Liver (tissue), 3 donors: ENCODE data around the gene EEFSEC.

ENCODE experiments used
- CTCF ChIP-seq: fragments of 150-350 bp; IDR thresholded peaks from 2 replicates; pipeline ENCODE4 v1.5.1; 2017; ENCODE audit warnings: improper control_type of control experiment, low read depth, low read length; ENCODE audit not compliant: missing input control
- EGR1 ChIP-seq, 2 donors: IDR thresholded peaks; 2 replicates each; pipeline ENCODE4 v1.6.1; 2016 to 2018; ENCODE audit warnings: antibody characterized with exemption in 2 of 2, low read depth in 2 of 2
- GABPA ChIP-seq, 2 donors: IDR thresholded peaks in 1 of 2; conservative IDR thresholded peaks in 1 of 2; 2 replicates each; pipeline ENCODE4 v1.6.1; 2016; ENCODE audit warnings: antibody characterized with exemption in 2 of 2, mild to moderate bottlenecking in 1 of 2, moderate library complexity in 1 of 2
- JUND ChIP-seq, 2 donors: IDR thresholded peaks; 2 replicates each; pipeline ENCODE4 v1.6.1; 2016; ENCODE audit warnings: antibody characterized with exemption in 2 of 2
- MAX ChIP-seq: IDR thresholded peaks from 2 replicates; pipeline ENCODE4 v1.6.1; 2016; ENCODE audit warnings: antibody characterized with exemption
- RAD21 ChIP-seq, 2 donors: IDR thresholded peaks; 2 replicates each; pipeline ENCODE4 v1.6.1; 2016; ENCODE audit warnings: antibody characterized with exemption in 2 of 2, mild to moderate bottlenecking in 2 of 2
- REST ChIP-seq: IDR thresholded peaks from 2 replicates; pipeline ENCODE4 v1.6.1; 2016; ENCODE audit warnings: antibody characterized with exemption, mild to moderate bottlenecking
- RXRA ChIP-seq, 2 donors: IDR thresholded peaks; 2 replicates each; pipeline ENCODE4 v1.6.1; 2017 to 2018; ENCODE audit warnings: antibody characterized with exemption in 2 of 2, mild to moderate bottlenecking in 1 of 2
- SP1 ChIP-seq: IDR thresholded peaks from 2 replicates; pipeline ENCODE4 v1.6.1; 2018; ENCODE audit warnings: antibody characterized with exemption, mild to moderate bottlenecking
- TAF1 ChIP-seq: conservative IDR thresholded peaks from 2 replicates; pipeline ENCODE4 v1.6.1; 2016; ENCODE audit warnings: antibody characterized with exemption, mild to moderate bottlenecking
- YY1 ChIP-seq: IDR thresholded peaks from 2 replicates; pipeline ENCODE4 v1.6.1; 2016; ENCODE audit warnings: antibody characterized with exemption, mild to moderate bottlenecking
- donor health status: healthy.
- donor health status: healthy.

GRCh38 chr3:128323206-128324081, 170.2 kb downstream of the EEFSEC start:
- TF ChIP-seq CTCF (no peak), JUND (IDR thresholded peaks at IDR 0.05) (no peak), SP1 (peak; percentile 55), RAD21 (IDR thresholded peaks at IDR 0.05) (peak in 1 of 2 donors; percentile 44), MAX (no peak), GABPA (IDR thresholded peaks at IDR 0.05 in 1 of 2, conservative IDR thresholded peaks at IDR 0.05 in 1 of 2) (no peak), EGR1 (IDR thresholded peaks at IDR 0.05; ENCODE audit: low read depth in 2 of 2) (no peak), REST (no peak), YY1 (no peak), TAF1 (no peak), RXRA (IDR thresholded peaks at IDR 0.05) (peak; percentile 62 to 66)
